Measurements from ENCODE around the gene MMP2. TPM values are rescaled to one million over a fixed set of nuclear protein-coding genes. Genes with fewer than 3 reads are reported as not detected.

The MMP2 gene
- total RNA-seq, 1 experiment from 2014 or later = 61.3 TPM

DNA sequence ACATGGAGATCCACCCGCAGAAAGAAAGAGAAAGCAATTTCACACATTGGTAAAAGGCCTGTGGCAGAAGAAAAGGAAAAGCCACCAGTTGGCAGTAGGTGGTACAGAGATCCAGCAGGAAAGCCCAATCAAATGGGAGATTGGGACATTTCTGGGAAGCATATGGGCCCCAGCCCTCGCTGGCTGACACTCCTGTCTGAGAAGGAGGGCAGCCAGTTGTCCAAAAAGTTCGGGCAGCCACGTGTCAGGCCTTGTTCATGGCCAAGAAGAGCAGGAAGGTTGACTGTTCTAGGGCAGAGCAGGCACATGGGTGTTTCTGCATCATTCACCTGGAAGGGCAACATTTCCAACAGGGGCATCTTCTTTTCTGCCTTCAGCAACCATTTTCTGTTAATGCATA lies 45.0 kb upstream of the MMP2 start (continued):
- TF ChIP-seq, protein P1, sequence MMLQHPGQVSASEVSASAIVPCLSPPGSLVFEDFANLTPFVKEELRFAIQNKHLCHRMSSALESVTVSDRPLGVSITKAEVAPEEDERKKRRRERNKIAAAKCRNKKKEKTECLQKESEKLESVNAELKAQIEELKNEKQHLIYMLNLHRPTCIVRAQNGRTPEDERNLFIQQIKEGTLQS (CRISPR knock-in tag; conservative IDR thresholded peaks at IDR 0.05) = no peak
- TF ChIP-seq, protein P2, sequence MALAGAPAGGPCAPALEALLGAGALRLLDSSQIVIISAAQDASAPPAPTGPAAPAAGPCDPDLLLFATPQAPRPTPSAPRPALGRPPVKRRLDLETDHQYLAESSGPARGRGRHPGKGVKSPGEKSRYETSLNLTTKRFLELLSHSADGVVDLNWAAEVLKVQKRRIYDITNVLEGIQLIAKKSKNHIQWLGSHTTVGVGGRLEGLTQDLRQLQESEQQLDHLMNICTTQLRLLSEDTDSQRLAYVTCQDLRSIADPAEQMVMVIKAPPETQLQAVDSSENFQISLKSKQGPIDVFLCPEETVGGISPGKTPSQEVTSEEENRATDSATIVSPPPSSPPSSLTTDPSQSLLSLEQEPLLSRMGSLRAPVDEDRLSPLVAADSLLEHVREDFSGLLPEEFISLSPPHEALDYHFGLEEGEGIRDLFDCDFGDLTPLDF (CRISPR knock-in tag; IDR thresholded peaks at IDR 0.05) = no peak

DNA sequence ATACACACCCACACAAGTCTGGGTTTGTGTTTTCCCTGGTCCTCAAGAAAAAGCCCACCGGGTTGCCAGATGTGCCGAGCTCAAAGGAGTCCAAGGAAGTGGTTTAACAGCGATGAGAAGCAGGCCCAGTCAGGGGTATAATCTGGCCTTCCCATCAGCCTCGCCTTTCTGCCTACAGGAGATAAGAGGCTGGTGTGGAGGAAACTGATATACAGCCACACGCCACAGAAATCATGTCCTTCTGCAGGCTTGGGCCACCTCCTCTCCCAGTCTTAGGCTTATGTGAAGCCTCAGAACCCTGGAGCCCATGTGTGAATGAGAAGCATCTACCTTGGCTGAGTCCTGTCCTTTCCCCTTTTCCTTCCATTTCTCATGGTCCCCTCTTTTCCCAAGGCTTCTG lies 43.6 kb upstream of the MMP2 start:
- no peaks in the 10 kb centered on the region; the same call in none of the 2 replicates for H3K27me3 Mint-ChIP-seq (ENCODE audit: low read depth)
- H3K4me1 Mint-ChIP-seq = no peaks in the 10 kb centered on the region
- TF ChIP-seq ZNF138 (CRISPR knock-in tag; conservative IDR thresholded peaks at IDR 0.05) = no peak
- no peak for TF ChIP-seq ZNF396 (CRISPR knock-in tag; IDR thresholded peaks at IDR 0.05; ENCODE audit: borderline replicate concordance)
- TF ChIP-seq, protein P3, sequence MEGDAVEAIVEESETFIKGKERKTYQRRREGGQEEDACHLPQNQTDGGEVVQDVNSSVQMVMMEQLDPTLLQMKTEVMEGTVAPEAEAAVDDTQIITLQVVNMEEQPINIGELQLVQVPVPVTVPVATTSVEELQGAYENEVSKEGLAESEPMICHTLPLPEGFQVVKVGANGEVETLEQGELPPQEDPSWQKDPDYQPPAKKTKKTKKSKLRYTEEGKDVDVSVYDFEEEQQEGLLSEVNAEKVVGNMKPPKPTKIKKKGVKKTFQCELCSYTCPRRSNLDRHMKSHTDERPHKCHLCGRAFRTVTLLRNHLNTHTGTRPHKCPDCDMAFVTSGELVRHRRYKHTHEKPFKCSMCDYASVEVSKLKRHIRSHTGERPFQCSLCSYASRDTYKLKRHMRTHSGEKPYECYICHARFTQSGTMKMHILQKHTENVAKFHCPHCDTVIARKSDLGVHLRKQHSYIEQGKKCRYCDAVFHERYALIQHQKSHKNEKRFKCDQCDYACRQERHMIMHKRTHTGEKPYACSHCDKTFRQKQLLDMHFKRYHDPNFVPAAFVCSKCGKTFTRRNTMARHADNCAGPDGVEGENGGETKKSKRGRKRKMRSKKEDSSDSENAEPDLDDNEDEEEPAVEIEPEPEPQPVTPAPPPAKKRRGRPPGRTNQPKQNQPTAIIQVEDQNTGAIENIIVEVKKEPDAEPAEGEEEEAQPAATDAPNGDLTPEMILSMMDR (IDR thresholded peaks at IDR 0.05) = no peak
- DNase-seq (ENCODE audit: low spot score) (no peak), ATAC-seq (no peak)
- no peak overlapping the region for H3K4me3 Mint-ChIP-seq
- no peaks in the 10 kb centered on the region for H3K36me3 Mint-ChIP-seq
- POLR2A ChIA-PET = no interaction called here
- H3K27ac Mint-ChIP-seq = no peak overlapping the region
- H3K9me3 Mint-ChIP-seq = no peaks in the 10 kb centered on the region
- CTCF ChIA-PET = no interaction called here

DNA sequence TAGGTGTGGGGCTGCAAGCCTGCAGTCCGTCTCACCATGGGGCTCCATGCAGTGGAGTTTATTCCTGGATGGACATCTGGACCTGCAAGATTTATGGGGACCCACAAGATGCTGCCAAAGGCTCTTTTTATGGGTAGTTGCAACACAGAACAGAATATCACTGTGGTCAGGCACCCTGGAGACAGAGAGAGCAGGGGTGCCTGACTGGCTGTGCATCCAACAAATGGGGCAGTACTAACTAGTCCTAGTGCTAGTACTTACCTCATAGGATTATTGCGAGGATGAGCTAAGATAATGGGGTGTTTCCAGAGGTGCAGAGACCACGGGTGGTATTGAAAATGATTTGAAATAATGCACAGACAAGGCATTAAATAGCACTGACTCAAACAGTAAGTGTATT lies 42.4 kb upstream of the MMP2 start:
- TF ChIP-seq, protein P4, sequence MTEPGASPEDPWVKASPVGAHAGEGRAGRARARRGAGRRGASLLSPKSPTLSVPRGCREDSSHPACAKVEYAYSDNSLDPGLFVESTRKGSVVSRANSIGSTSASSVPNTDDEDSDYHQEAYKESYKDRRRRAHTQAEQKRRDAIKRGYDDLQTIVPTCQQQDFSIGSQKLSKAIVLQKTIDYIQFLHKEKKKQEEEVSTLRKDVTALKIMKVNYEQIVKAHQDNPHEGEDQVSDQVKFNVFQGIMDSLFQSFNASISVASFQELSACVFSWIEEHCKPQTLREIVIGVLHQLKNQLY (CRISPR knock-in tag; IDR thresholded peaks at IDR 0.05) = no peak
- TF ChIP-seq ZNF138 (CRISPR knock-in tag; conservative IDR thresholded peaks at IDR 0.05) = no peak
- no peak for TF ChIP-seq ATF1 (CRISPR knock-in tag; IDR thresholded peaks at IDR 0.05)
- no peak for TF ChIP-seq ZNF232 (CRISPR knock-in tag; IDR thresholded peaks at IDR 0.05)
- TF ChIP-seq, protein P5, sequence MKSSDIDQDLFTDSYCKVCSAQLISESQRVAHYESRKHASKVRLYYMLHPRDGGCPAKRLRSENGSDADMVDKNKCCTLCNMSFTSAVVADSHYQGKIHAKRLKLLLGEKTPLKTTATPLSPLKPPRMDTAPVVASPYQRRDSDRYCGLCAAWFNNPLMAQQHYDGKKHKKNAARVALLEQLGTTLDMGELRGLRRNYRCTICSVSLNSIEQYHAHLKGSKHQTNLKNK (CRISPR knock-in tag; IDR thresholded peaks at IDR 0.05) = no peak
- Mint-ChIP-seq H3K27me3 (ENCODE audit: low read depth) (no peaks in the 10 kb centered on the region; the same call in none of the 2 replicates), H3K36me3 (no peaks in the 10 kb centered on the region), H3K4me1 (no peaks in the 10 kb centered on the region), H3K27ac (no peak overlapping the region), H3K4me3 (no peak overlapping the region), H3K9me3 (no peaks in the 10 kb centered on the region)
- POLR2A ChIA-PET = no interaction called here
- CTCF ChIA-PET = no interaction called here
- DNase-seq (ENCODE audit: low spot score) (no peak), ATAC-seq (no peak)

DNA sequence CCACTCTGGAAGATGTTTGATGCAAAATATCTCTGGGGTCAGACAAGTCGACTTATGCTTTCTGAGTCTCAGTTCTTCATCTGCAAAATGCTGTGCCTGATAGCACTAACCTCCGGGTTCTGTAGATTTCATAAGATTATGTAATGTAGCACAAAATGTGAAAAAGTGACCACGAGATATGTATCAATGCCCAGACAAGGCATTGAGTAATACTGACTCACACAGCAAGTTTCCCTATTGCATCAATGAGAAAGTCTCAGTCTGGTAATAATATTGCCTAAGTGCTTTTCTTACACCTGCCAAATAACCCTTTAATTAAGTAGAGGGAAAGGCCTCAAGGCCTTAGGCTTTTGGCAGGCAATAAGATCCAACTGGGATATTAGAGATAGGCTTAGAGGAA lies 41.4 kb upstream of the MMP2 start:
- ATAC-seq = no peak
- Mint-ChIP-seq H3K36me3 (no peaks in the 10 kb centered on the region), H3K27me3 (ENCODE audit: low read depth) (no peaks in the 10 kb centered on the region; the same call in none of the 2 replicates), H3K27ac (no peak overlapping the region), H3K4me3 (no peak overlapping the region), H3K9me3 (no peaks in the 10 kb centered on the region), H3K4me1 (no peaks in the 10 kb centered on the region)
- CTCF ChIA-PET = no interaction called here
- POLR2A ChIA-PET = no interaction called here
- no peak for DNase-seq (ENCODE audit: low spot score)
- TF ChIP-seq CREB1 (CRISPR knock-in tag; IDR thresholded peaks at IDR 0.05) (no peak), ZNF219 (CRISPR knock-in tag; IDR thresholded peaks at IDR 0.05; ENCODE audit: borderline replicate concordance) (no peak), NR2C2 (CRISPR knock-in tag; IDR thresholded peaks at IDR 0.05) (no peak), JAZF1 (CRISPR knock-in tag; IDR thresholded peaks at IDR 0.05) (no peak), ZNF423 (CRISPR knock-in tag; IDR thresholded peaks at IDR 0.05) (no peak), ZNF138 (CRISPR knock-in tag; conservative IDR thresholded peaks at IDR 0.05) (no peak), NFE2L1 (CRISPR knock-in tag; IDR thresholded peaks at IDR 0.05) (no peak)
- TF ChIP-seq, protein P6, sequence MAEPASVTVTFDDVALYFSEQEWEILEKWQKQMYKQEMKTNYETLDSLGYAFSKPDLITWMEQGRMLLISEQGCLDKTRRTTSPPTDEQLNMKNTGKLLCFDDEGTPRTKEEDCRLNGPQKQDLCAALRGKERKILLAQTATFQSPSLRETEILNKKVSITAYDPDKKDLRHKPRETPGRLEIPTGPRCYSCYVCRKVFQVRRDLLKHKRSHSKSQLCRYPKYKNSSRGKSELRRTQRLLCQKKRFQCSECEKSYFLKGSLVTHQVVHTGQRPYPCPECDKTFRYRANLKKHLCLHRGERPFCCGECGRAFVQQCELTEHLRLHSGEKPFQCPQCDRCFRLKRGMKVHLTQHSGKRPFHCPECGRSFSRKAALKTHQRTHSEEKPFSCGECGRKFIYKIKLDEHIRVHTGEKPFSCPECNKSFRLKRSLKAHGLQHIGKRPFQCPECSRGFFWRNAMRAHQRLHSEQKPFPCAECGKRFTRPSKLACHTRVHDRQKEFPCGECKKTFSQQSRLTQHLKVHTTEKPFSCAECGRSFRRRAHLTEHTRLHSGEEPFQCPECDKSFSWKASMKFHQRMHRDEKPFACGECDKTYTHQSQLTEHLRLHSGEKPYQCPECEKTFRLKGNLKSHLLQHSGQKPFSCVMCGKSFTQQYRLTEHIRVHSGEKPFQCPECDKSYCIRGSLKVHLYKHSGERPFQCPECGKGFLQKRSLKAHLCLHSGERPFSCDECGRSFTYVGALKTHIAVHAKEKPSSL (CRISPR knock-in tag; conservative IDR thresholded peaks at IDR 0.05) = no peak
- TF ChIP-seq, protein P7, sequence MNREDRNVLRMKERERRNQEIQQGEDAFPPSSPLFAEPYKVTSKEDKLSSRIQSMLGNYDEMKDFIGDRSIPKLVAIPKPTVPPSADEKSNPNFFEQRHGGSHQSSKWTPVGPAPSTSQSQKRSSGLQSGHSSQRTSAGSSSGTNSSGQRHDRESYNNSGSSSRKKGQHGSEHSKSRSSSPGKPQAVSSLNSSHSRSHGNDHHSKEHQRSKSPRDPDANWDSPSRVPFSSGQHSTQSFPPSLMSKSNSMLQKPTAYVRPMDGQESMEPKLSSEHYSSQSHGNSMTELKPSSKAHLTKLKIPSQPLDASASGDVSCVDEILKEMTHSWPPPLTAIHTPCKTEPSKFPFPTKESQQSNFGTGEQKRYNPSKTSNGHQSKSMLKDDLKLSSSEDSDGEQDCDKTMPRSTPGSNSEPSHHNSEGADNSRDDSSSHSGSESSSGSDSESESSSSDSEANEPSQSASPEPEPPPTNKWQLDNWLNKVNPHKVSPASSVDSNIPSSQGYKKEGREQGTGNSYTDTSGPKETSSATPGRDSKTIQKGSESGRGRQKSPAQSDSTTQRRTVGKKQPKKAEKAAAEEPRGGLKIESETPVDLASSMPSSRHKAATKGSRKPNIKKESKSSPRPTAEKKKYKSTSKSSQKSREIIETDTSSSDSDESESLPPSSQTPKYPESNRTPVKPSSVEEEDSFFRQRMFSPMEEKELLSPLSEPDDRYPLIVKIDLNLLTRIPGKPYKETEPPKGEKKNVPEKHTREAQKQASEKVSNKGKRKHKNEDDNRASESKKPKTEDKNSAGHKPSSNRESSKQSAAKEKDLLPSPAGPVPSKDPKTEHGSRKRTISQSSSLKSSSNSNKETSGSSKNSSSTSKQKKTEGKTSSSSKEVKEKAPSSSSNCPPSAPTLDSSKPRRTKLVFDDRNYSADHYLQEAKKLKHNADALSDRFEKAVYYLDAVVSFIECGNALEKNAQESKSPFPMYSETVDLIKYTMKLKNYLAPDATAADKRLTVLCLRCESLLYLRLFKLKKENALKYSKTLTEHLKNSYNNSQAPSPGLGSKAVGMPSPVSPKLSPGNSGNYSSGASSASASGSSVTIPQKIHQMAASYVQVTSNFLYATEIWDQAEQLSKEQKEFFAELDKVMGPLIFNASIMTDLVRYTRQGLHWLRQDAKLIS (CRISPR knock-in tag; IDR thresholded peaks at IDR 0.05; ENCODE audit: borderline replicate concordance) = no peak
- TF ChIP-seq, protein P8, sequence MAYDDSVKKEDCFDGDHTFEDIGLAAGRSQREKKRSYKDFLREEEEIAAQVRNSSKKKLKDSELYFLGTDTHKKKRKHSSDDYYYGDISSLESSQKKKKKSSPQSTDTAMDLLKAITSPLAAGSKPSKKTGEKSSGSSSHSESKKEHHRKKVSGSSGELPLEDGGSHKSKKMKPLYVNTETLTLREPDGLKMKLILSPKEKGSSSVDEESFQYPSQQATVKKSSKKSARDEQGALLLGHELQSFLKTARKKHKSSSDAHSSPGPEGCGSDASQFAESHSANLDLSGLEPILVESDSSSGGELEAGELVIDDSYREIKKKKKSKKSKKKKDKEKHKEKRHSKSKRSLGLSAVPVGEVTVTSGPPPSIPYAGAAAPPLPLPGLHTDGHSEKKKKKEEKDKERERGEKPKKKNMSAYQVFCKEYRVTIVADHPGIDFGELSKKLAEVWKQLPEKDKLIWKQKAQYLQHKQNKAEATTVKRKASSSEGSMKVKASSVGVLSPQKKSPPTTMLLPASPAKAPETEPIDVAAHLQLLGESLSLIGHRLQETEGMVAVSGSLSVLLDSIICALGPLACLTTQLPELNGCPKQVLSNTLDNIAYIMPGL (CRISPR knock-in tag; IDR thresholded peaks at IDR 0.05) = no peak

Measured in WTC11 (cell line).